LNCaP clone FGC (cell line): ENCODE results near the gene RTF1.
A peak's percentile ranks its signal among the peaks of the same experiment; 100 is the strongest.
"Not testable (repeated sequence)": the region's sequence is repeated elsewhere in the genome, so short reads cannot be mapped to it uniquely, and the experiment has no call there.

Source experiments
- DNase-seq: peaks from one replicate; pipeline ENCODE4 v3.0.0-alpha.2; 2011; ENCODE audit warnings: low read depth
- H3K4me3 ChIP-seq: 2 replicates; pipeline ENCODE4 v1.5.1; 2011; ENCODE audit warnings: mild to moderate bottlenecking, low read depth, low read length, control low read depth
- TF ChIP-seq, protein P1 (sequence below): IDR thresholded peaks from 2 replicates; pipeline ENCODE4 v1.5.1; 2012; ENCODE audit warnings: mild to moderate bottlenecking; ENCODE audit not compliant: control insufficient read depth, insufficient read depth; ENCODE audit errors: extremely low read depth

Gene RTF1

DNA sequence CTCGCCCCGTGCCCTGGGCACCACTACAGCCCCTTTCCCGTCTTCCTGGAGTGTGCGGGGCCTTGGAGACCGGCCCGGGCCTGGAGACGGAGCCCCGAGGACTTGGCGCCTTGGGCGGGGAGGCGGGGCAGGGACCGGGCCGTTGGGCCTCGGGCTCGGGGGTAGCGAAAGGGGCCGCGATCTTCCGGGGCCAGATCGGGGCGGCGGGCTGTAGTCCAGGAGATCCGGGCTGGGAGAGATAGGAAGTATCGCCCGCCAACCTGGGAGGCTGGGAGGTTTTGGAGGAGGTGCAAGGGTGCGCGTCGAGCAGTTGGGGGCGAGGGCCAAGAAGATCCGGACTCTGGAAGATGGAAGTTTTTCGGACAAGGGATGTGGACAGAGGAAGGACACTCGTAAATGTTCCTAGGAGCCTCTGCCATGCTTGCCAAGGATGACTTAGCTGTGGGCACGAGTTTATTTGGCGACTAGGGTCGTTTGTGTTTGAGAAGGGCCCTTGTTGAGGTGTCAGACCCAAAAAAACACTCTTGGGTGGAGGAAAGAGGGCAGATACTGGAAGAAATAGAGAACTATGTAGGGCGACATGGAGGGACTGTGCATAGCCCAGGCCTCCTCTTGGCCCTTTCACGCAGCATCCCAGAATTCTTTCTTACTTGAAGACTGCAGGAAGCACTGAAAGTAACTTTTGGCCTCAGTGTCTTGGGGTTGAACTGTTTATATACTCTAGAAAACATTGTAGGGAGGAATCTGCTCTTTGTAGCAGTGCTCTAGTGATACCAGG, 712 bp downstream of the RTF1 start:
- no peak for DNase-seq
- peak overlapping the region; percentile 96 for H3K4me3 ChIP-seq
- TF ChIP-seq, protein P1, sequence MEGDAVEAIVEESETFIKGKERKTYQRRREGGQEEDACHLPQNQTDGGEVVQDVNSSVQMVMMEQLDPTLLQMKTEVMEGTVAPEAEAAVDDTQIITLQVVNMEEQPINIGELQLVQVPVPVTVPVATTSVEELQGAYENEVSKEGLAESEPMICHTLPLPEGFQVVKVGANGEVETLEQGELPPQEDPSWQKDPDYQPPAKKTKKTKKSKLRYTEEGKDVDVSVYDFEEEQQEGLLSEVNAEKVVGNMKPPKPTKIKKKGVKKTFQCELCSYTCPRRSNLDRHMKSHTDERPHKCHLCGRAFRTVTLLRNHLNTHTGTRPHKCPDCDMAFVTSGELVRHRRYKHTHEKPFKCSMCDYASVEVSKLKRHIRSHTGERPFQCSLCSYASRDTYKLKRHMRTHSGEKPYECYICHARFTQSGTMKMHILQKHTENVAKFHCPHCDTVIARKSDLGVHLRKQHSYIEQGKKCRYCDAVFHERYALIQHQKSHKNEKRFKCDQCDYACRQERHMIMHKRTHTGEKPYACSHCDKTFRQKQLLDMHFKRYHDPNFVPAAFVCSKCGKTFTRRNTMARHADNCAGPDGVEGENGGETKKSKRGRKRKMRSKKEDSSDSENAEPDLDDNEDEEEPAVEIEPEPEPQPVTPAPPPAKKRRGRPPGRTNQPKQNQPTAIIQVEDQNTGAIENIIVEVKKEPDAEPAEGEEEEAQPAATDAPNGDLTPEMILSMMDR = no peak

DNA sequence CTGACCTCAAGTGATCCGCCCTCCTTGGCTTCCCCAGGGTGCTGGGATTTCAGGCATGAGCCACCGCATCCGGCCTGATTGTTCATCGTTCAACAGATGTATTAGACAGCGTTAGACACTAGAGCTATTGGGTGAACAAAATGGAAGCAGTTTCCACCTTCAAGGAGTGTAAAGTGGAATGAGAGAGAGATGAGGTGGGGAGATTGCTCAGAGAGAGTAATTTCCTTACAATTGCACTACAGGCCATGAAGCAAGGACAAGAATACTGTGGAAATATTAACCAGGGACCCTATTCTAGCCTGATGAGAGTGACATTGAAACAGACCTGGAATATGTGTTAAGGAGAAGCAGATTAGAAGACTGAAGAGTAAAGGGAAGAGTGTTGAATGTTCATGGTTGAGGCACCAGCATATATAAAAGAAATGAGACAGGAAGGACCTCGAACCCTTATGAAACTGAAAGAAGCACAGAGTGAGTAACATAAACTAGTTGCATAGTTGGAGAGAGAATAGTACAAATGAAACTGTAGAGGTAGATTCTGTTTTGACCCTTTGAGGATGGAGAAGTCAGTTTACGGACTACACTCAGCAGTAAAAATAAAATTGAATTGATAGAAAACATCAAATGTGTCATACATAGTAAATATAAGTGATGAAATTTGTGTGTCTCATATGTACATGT, 7.2 kb downstream of the RTF1 start:
- no peak overlapping the region for H3K4me3 ChIP-seq
- no peak for DNase-seq
- TF ChIP-seq, protein P1 = no peak

DNA sequence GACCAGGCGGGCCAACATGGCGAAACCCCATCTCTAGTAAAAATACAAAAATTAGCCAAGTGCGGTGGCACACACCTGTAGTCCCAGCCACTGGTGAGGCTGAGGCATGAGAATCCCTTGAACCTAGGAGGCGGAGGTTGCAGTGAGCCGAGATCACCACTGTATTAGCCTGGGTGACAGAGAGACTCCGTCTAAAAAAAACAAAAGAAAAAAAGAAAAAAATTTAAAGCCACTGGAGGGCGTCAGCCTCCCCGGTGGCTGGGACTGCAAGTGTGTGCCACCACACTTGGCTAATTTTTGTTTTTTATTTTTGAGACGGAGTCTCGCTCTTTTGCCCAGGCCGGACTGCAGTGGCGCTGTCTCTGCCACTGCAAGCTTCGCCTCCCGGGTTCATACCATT, 7.9 kb downstream of the RTF1 start:
- DNase-seq = no peak
- no peak overlapping the region for H3K4me3 ChIP-seq
- TF ChIP-seq, protein P1 = no peak

DNA sequence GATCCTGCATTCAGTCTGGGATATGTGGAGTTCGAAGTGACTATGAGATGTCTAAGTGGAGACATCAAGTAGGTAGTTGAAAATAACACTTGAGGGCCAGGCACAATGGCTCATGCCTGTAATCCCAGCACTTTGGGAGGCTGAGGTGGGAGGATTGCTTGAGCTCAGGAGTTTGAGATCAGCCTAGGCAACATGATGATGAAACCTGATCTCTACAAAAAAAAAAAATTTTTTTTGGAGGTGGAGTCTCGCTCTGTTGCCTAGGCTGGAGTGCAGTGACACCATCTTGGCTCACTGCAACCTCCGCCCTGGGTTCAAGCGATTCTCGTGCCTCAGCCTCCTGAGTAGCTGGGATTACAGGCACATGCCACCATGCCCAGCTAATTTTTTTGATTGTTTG, 9.0 kb downstream of the RTF1 start:
- H3K4me3 ChIP-seq, DNase-seq: not testable (repeated sequence)

DNA sequence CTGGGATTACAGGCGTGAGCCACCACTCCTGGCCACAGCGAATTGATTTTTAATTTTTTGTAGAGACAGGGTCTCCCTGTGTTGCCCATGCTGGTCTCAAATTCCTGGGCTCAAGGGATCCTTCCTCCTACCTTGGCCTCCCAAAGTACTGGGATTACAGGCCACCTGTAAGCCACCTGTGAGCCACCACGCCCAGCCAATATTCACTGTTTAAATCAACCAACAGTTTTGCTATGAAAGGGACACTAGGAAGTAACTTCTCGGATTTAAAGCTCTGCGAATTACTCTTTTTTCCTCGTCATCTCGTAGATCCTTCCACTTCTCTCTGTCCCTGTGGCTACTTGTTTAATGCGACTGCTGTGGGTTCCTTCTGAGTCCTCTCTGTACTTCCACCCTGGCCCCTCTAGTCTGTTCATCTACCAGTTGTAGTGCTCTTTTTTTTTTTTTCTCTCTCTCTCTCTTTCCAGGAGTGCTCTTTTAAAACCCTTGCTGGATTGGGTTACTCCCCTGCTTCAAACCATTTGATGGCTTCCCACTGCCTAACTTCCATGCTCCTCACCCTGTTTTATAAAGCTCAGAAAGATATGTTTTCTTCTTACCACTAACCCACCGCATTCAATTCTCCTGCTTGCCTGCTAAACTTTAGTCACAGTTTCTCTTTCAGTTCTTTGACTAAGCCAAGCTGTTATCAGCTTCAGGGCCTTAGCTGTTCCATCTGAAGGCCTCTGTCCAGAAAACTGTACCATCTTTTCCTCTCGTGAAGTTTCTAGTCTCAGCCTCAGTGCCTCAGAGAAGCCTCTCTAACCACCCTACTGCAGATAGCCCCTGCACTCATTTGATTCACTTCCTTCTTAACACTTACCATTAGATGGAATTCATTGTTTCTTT, 12.4 kb downstream of the RTF1 start:
- DNase-seq = no peak
- H3K4me3 ChIP-seq = no peak overlapping the region
- TF ChIP-seq, protein P1 = no peak

DNA sequence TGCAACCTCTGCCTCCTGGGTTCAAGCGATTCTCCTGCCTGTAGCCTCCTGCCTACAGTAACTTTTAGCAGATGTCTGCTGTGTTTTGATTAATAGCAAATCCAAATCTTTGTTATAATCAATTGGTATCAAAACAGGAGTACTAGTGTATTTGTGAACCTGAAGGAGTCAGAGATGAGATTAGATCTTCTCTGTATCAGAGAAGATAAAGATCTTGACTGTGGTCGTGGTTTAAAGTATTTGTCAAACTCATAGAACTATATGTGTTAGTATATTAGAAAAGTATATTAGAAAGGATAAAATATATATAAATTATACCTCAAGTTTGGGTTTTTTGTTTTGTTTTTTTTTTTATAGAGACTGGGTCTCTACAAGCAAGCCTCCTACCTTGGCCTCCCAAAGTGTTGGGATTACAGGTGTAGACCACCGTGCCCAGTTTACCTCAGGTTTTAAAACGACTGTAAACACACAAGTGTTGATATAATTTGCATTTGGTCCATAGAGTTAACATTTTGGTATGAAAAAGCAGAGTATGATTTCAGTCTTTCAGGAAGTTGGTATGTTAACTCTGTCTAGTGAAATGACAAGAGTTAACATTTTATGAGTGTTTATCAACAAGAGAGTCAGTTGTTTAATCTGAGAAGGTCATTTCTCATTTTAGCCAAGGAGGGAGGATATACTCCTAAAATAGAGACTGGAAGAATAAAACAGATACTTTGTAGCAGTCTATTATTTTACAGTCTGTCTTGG, 18.3 kb downstream of the RTF1 start:
- DNase-seq = no peak
- H3K4me3 ChIP-seq = no peak overlapping the region
- TF ChIP-seq, protein P1 = no peak
